Measurements from ENCODE around the gene CLDN10. TPM values are rescaled to one million over a fixed set of nuclear protein-coding genes. Genes with fewer than 3 reads are reported as not detected.

The CLDN10 gene
- polyA plus RNA-seq, 1 donor from 2014 or later, result not detected

DNA sequence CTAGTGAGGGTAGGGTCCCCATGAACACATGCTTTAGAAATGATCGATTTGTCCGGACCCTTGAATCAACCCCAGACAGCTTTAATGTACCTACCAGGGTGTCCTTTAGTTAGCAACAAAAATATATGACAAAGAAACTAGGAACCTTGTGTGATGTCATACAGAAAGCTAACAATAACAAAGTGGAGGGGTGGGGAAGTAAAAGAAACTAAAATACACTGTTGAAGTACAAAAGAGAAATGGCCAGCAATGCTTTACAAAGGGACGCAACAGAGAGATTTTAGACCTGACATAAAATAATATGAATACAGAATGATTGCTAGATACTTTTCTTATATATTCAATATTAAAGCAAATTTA lies 52.0 kb downstream of the CLDN10 start:
- H3K36me3 ChIP-seq (ENCODE audit: insufficient read depth, low read length), result no peaks in the 10 kb centered on the region
- no peaks in the 10 kb centered on the region for H3K9me2 ChIP-seq (ENCODE audit: insufficient read depth, low read length)
- H3K79me2 ChIP-seq (replicated peaks; ENCODE audit: insufficient read depth, low read length), result no peaks in the 10 kb centered on the region
- no peaks in the 10 kb centered on the region for H3K27me3 ChIP-seq (ENCODE audit: insufficient read depth, low read depth, low read length)
- H3F3A ChIP-seq (ENCODE audit: insufficient read depth, low read length, poor library complexity, severe bottlenecking), result no peaks in the 10 kb centered on the region
- H2AFZ ChIP-seq (ENCODE audit: low read depth, low read length), result no peak overlapping the region
- H3K4me2 ChIP-seq (ENCODE audit: low read length), result no peak overlapping the region
- H3K27ac ChIP-seq (ENCODE audit: low read length), result no peak overlapping the region
- TF ChIP-seq TAF1 (IDR thresholded peaks at IDR 0.05; ENCODE audit: low read depth) (no peak), EZH2 (IDR thresholded peaks at IDR 0.05; ENCODE audit: borderline replicate concordance, insufficient read depth, low read length, poor library complexity, severe bottlenecking) (no peak), RAD21 (conservative IDR thresholded peaks at IDR 0.05) (no peak), EP300 (conservative IDR thresholded peaks at IDR 0.05; ENCODE audit: poor library complexity, severe bottlenecking) (no peak), CTCF (IDR thresholded peaks at IDR 0.05; ENCODE audit: poor library complexity, severe bottlenecking) (no peak), SMC3 (conservative IDR thresholded peaks at IDR 0.05; ENCODE audit: poor library complexity) (no peak), MXI1 (conservative IDR thresholded peaks at IDR 0.05; ENCODE audit: poor library complexity, severe bottlenecking) (no peak), POLR2AphosphoS5 (IDR thresholded peaks at IDR 0.05) (no peak)
- TF ChIP-seq, protein P1, sequence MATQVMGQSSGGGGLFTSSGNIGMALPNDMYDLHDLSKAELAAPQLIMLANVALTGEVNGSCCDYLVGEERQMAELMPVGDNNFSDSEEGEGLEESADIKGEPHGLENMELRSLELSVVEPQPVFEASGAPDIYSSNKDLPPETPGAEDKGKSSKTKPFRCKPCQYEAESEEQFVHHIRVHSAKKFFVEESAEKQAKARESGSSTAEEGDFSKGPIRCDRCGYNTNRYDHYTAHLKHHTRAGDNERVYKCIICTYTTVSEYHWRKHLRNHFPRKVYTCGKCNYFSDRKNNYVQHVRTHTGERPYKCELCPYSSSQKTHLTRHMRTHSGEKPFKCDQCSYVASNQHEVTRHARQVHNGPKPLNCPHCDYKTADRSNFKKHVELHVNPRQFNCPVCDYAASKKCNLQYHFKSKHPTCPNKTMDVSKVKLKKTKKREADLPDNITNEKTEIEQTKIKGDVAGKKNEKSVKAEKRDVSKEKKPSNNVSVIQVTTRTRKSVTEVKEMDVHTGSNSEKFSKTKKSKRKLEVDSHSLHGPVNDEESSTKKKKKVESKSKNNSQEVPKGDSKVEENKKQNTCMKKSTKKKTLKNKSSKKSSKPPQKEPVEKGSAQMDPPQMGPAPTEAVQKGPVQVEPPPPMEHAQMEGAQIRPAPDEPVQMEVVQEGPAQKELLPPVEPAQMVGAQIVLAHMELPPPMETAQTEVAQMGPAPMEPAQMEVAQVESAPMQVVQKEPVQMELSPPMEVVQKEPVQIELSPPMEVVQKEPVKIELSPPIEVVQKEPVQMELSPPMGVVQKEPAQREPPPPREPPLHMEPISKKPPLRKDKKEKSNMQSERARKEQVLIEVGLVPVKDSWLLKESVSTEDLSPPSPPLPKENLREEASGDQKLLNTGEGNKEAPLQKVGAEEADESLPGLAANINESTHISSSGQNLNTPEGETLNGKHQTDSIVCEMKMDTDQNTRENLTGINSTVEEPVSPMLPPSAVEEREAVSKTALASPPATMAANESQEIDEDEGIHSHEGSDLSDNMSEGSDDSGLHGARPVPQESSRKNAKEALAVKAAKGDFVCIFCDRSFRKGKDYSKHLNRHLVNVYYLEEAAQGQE (IDR thresholded peaks at IDR 0.05; ENCODE audit: borderline replicate concordance), result no peak
- no peak overlapping the region for H3K4me3 ChIP-seq (ENCODE audit: low read length)
- H4K20me1 ChIP-seq (ENCODE audit: insufficient read depth), result no peaks in the 10 kb centered on the region
- no peaks in the 10 kb centered on the region for H3K9me3 ChIP-seq (ENCODE audit: low read length)
- H3K9ac ChIP-seq (ENCODE audit: low read length), result no peak overlapping the region

- H3K27me3 ChIP-seq (ENCODE audit: insufficient read depth, low read depth, low read length), result no peaks in the 10 kb centered on the region
- H3K36me3 ChIP-seq (ENCODE audit: insufficient read depth, low read length), result no peaks in the 10 kb centered on the region
Measured at GRCh38 chr13:95605448-95606125, 53.1 kb downstream of the CLDN10 start.

More at GRCh38 chr13:95605448-95606125, 53.1 kb downstream of the CLDN10 start:
- Histone ChIP-seq H4K20me1 (ENCODE audit: insufficient read depth) (no peaks in the 10 kb centered on the region), H3K9me2 (ENCODE audit: insufficient read depth, low read length) (no peaks in the 10 kb centered on the region), H3K4me2 (ENCODE audit: low read length) (no peak overlapping the region), H3K9ac (ENCODE audit: low read length) (no peak overlapping the region), H3K9me3 (ENCODE audit: low read length) (no peaks in the 10 kb centered on the region), H3K79me2 (replicated peaks; ENCODE audit: insufficient read depth, low read length) (no peaks in the 10 kb centered on the region), H3K27ac (ENCODE audit: low read length) (no peak overlapping the region), H3K4me3 (ENCODE audit: low read length) (no peak overlapping the region), H3F3A (ENCODE audit: insufficient read depth, low read length, poor library complexity, severe bottlenecking) (no peaks in the 10 kb centered on the region), H2AFZ (ENCODE audit: low read depth, low read length) (no peak overlapping the region)
- TF ChIP-seq, protein P1 (IDR thresholded peaks at IDR 0.05; ENCODE audit: borderline replicate concordance), result no peak
- TF ChIP-seq MXI1 (conservative IDR thresholded peaks at IDR 0.05; ENCODE audit: poor library complexity, severe bottlenecking), result no peak
- TF ChIP-seq CTCF (IDR thresholded peaks at IDR 0.05; ENCODE audit: poor library complexity, severe bottlenecking), result no peak
- TF ChIP-seq RAD21 (conservative IDR thresholded peaks at IDR 0.05), result no peak
- no peak for TF ChIP-seq EZH2 (IDR thresholded peaks at IDR 0.05; ENCODE audit: borderline replicate concordance, insufficient read depth, low read length, poor library complexity, severe bottlenecking)
- TF ChIP-seq EP300 (conservative IDR thresholded peaks at IDR 0.05; ENCODE audit: poor library complexity, severe bottlenecking), result no peak
- TF ChIP-seq SMC3 (conservative IDR thresholded peaks at IDR 0.05; ENCODE audit: poor library complexity), result no peak
- no peak for TF ChIP-seq POLR2AphosphoS5 (IDR thresholded peaks at IDR 0.05)
- TF ChIP-seq TAF1 (IDR thresholded peaks at IDR 0.05; ENCODE audit: low read depth), result no peak
